Neuronal stem cell (in vitro differentiated cells): Measurements from ENCODE around the gene NTNG1.

ENCODE experiments used
- DNase-seq: peaks from one replicate; pipeline ENCODE4 v3.0.0-alpha.2; 2013; ENCODE audit warnings: low spot score
- H2AFZ ChIP-seq: one replicate; pipeline ENCODE4 v1.6.1; 2013; ENCODE audit warnings: mild to moderate bottlenecking, low read length, inconsistent platforms
- H2AK5ac ChIP-seq: 2 replicates; pipeline ENCODE4 v1.6.1; 2013; ENCODE audit warnings: low read depth, mild to moderate bottlenecking, inconsistent platforms, low read length, moderate library complexity, mixed read lengths
- H2BK120ac ChIP-seq: 2 replicates; pipeline ENCODE4 v1.6.1; 2013; ENCODE audit warnings: low read depth, mild to moderate bottlenecking, inconsistent platforms, low read length, moderate library complexity, mixed read lengths
- H2BK12ac ChIP-seq: one replicate; pipeline ENCODE4 v1.6.1; 2013; ENCODE audit warnings: low read length, inconsistent platforms
- H2BK15ac ChIP-seq: 2 replicates; pipeline ENCODE4 v1.6.1; 2013; ENCODE audit warnings: mild to moderate bottlenecking, low read length, inconsistent platforms, mixed read lengths
- H2BK5ac ChIP-seq: one replicate; pipeline ENCODE4 v1.6.1; 2013; ENCODE audit warnings: inconsistent platforms, mild to moderate bottlenecking, low read length, moderate library complexity
- H3K14ac ChIP-seq: one replicate; pipeline ENCODE4 v1.6.1; 2013; ENCODE audit warnings: low read length, inconsistent platforms
- H3K18ac ChIP-seq: 2 replicates; pipeline ENCODE4 v1.6.1; 2013; ENCODE audit warnings: low read length, inconsistent platforms
- H3K23ac ChIP-seq: 2 replicates; pipeline ENCODE4 v1.6.1; 2013; ENCODE audit warnings: low read depth, mild to moderate bottlenecking, mixed read lengths, low read length, inconsistent platforms; ENCODE audit not compliant: poor library complexity
- H3K27ac ChIP-seq: replicated peaks from 3 replicates; pipeline ENCODE4 v1.5.1; 2013; ENCODE audit warnings: low read length, inconsistent platforms
- H3K27me3 ChIP-seq, 3 experiments: 2 replicates each; pipeline ENCODE4 v1.6.1; 2013; ENCODE audit warnings: low read length in 3 of 3, mild to moderate bottlenecking in 2 of 3, inconsistent platforms in 1 of 3, low read depth in 1 of 3, mixed read lengths in 1 of 3, moderate library complexity in 1 of 3; ENCODE audit not compliant: control insufficient read depth in 3 of 3, insufficient read depth in 3 of 3
- H3K36me3 ChIP-seq, 2 donors: replicated peaks in 1 of 2; 2 replicates each; pipeline ENCODE4 v1.6.1; 2013; ENCODE audit warnings: low read length in 2 of 2; ENCODE audit not compliant: control insufficient read depth in 2 of 2, insufficient read depth in 2 of 2
- H3K4ac ChIP-seq: 2 replicates; pipeline ENCODE4 v1.6.1; 2013; ENCODE audit warnings: inconsistent platforms, mild to moderate bottlenecking, low read length, moderate library complexity
- H3K4me1 ChIP-seq, 2 donors: 1 replicate in 1 of 2; 2 replicates in 1 of 2; pipeline ENCODE4 v1.6.1; 2013; ENCODE audit warnings: low read length in 2 of 2, low read depth in 1 of 2; ENCODE audit not compliant: control insufficient read depth in 2 of 2, insufficient read depth in 1 of 2
- H3K4me2 ChIP-seq: one replicate; pipeline ENCODE4 v1.6.1; 2013; ENCODE audit warnings: mild to moderate bottlenecking, low read length, inconsistent platforms; ENCODE audit not compliant: insufficient read depth, poor library complexity, severe bottlenecking
- H3K4me3 ChIP-seq, 2 donors: 2 replicates each; pipeline ENCODE4 v1.5.1; 2013; ENCODE audit warnings: low read length in 2 of 2, mild to moderate bottlenecking in 2 of 2, inconsistent platforms in 1 of 2, moderate library complexity in 1 of 2
- H3K79me1 ChIP-seq: one replicate; pipeline ENCODE4 v1.6.1; 2013; ENCODE audit warnings: low read depth, mild to moderate bottlenecking, inconsistent platforms, low read length, moderate library complexity
- H3K9ac ChIP-seq: one replicate; pipeline ENCODE4 v1.6.1; 2013; ENCODE audit warnings: mild to moderate bottlenecking, low read depth, low read length, inconsistent platforms; ENCODE audit not compliant: poor library complexity
- H3K9me3 ChIP-seq, 2 donors: replicated peaks in 1 of 2; 2 replicates each; pipeline versions ENCODE3 to v1.6.1; 2013; ENCODE audit warnings: low read length in 2 of 2, mild to moderate bottlenecking in 2 of 2, inconsistent platforms in 1 of 2, low read depth in 1 of 2, mixed read lengths in 1 of 2, moderate library complexity in 1 of 2; ENCODE audit not compliant: control insufficient read depth in 2 of 2, insufficient read depth in 1 of 2
- H4K8ac ChIP-seq: one replicate; pipeline ENCODE4 v1.6.1; 2013; ENCODE audit warnings: low read depth, mild to moderate bottlenecking, inconsistent platforms, low read length, moderate library complexity
- H4K91ac ChIP-seq: one replicate; pipeline ENCODE4 v1.6.1; 2013; ENCODE audit warnings: low read length, low read depth, mild to moderate bottlenecking, inconsistent platforms; ENCODE audit not compliant: poor library complexity
- WGBS, 2 donors: extraction: QIAGEN DNeasy Blood & Tissue Kit; methylation state at CpG; one replicate each; pipeline ENCODE4 v1.1.7; 2013; ENCODE audit warnings: missing lambda C conversion rate in 2 of 2, mixed read lengths in 1 of 2; ENCODE audit not compliant: insufficient read length in 2 of 2, insufficient replicate concordance in 1 of 2; ENCODE audit errors: extremely low coverage in 2 of 2; 5-methylcytosine and 5-hydroxymethylcytosine counted together

NTNG1 gene

GRCh38 chr1:107433068-107433467, 292.2 kb downstream of the NTNG1 start:
- DNase-seq, result no peak
- H2BK120ac ChIP-seq, result no peak overlapping the region
- H2AK5ac ChIP-seq, result no peak overlapping the region
- no peaks in the 10 kb centered on the region for H3K4me1 ChIP-seq
- no peaks in the 10 kb centered on the region for H3K36me3 ChIP-seq
- H3K4me3 ChIP-seq, result no peak overlapping the region
- H3K23ac ChIP-seq, result no peak overlapping the region
- no peak overlapping the region for H4K91ac ChIP-seq
- no peak overlapping the region for H3K9ac ChIP-seq
- H3K4me2 ChIP-seq, result no peak overlapping the region
- H3K27ac ChIP-seq, result no peak overlapping the region
- H2AFZ ChIP-seq, result no peak overlapping the region
- no peaks in the 10 kb centered on the region for H3K9me3 ChIP-seq
- no peak overlapping the region for H3K14ac ChIP-seq
- no peak overlapping the region for H2BK15ac ChIP-seq
- H3K79me1 ChIP-seq, result no peaks in the 10 kb centered on the region
- no peak overlapping the region for H3K4ac ChIP-seq
- no peak overlapping the region for H2BK12ac ChIP-seq
- no CpG with 5 or more reads among the region's 4 CpGs for WGBS, 2 donors
- no peak overlapping the region for H4K8ac ChIP-seq
- H3K27me3 ChIP-seq, result no peaks in the 10 kb centered on the region
- no peak overlapping the region for H3K18ac ChIP-seq
- no peak overlapping the region for H2BK5ac ChIP-seq

GRCh38 chr1:107433635-107434360, 293.0 kb downstream of the NTNG1 start:
- Histone ChIP-seq H4K8ac (no peak overlapping the region), H3K9ac (no peak overlapping the region), H3K23ac (no peak overlapping the region), H3K9me3 (no peaks in the 10 kb centered on the region), H3K18ac (no peak overlapping the region), H3K4me3 (no peak overlapping the region), H2BK15ac (no peak overlapping the region), H2BK12ac (no peak overlapping the region), H2BK5ac (no peak overlapping the region), H3K27me3 (no peaks in the 10 kb centered on the region), H2AK5ac (no peak overlapping the region), H3K79me1 (no peaks in the 10 kb centered on the region), H2AFZ (no peak overlapping the region), H3K4me2 (no peak overlapping the region), H3K27ac (no peak overlapping the region), H3K4ac (no peak overlapping the region), H3K4me1 (no peaks in the 10 kb centered on the region), H3K36me3 (no peaks in the 10 kb centered on the region), H4K91ac (no peak overlapping the region), H2BK120ac (no peak overlapping the region), H3K14ac (no peak overlapping the region)
- no peak for DNase-seq
- WGBS, 2 donors, result no CpG with 5 or more reads among the region's 4 CpGs

GRCh38 chr1:107434361-107434693, 293.5 kb downstream of the NTNG1 start:
- Histone ChIP-seq H3K9me3 (no peaks in the 10 kb centered on the region), H3K27ac (no peak overlapping the region), H2AFZ (no peak overlapping the region), H3K18ac (no peak overlapping the region), H3K36me3 (no peaks in the 10 kb centered on the region), H2AK5ac (no peak overlapping the region), H3K27me3 (no peaks in the 10 kb centered on the region), H3K4ac (no peak overlapping the region), H3K23ac (no peak overlapping the region), H3K4me1 (no peaks in the 10 kb centered on the region), H3K4me2 (no peak overlapping the region), H4K8ac (no peak overlapping the region), H2BK12ac (no peak overlapping the region), H3K4me3 (no peak overlapping the region), H3K14ac (no peak overlapping the region), H2BK15ac (no peak overlapping the region), H2BK120ac (no peak overlapping the region), H3K9ac (no peak overlapping the region), H4K91ac (no peak overlapping the region), H3K79me1 (no peaks in the 10 kb centered on the region), H2BK5ac (no peak overlapping the region)
- DNase-seq, result no peak

GRCh38 chr1:107436552-107437241, 295.9 kb downstream of the NTNG1 start:
- H2BK5ac ChIP-seq, result no peak overlapping the region
- no CpG with 5 or more reads among the region's 13 CpGs for WGBS, 2 donors
- no peak overlapping the region for H2BK120ac ChIP-seq
- no peak overlapping the region for H3K27ac ChIP-seq
- no peak overlapping the region for H3K4me3 ChIP-seq
- no peak overlapping the region for H2BK12ac ChIP-seq
- H3K18ac ChIP-seq, result no peak overlapping the region
- no peak overlapping the region for H3K23ac ChIP-seq
- no peak overlapping the region for H2AFZ ChIP-seq
- H3K79me1 ChIP-seq, result no peaks in the 10 kb centered on the region
- H2BK15ac ChIP-seq, result no peak overlapping the region
- H3K4me2 ChIP-seq, result no peak overlapping the region
- no peaks in the 10 kb centered on the region for H3K27me3 ChIP-seq
- H3K36me3 ChIP-seq, result no peaks in the 10 kb centered on the region
- no peak overlapping the region for H2AK5ac ChIP-seq
- H3K4me1 ChIP-seq, result no peaks in the 10 kb centered on the region
- H3K9me3 ChIP-seq, result no peaks in the 10 kb centered on the region
- H4K91ac ChIP-seq, result no peak overlapping the region
- H3K14ac ChIP-seq, result no peak overlapping the region
- no peak overlapping the region for H3K9ac ChIP-seq
- no peak overlapping the region for H4K8ac ChIP-seq
- DNase-seq, result no peak
- no peak overlapping the region for H3K4ac ChIP-seq
